Endodermal cell (in vitro differentiated cells): ENCODE data around the gene ADCY4. TPM values are rescaled to one million over a fixed set of nuclear protein-coding genes. Genes with fewer than 3 reads are reported as not detected.

ENCODE experiments used
- DNase-seq: peaks from one replicate; pipeline ENCODE4 v3.0.0-alpha.2; 2017
- H3K27ac ChIP-seq: 2 replicates; pipeline ENCODE4 v1.5.1; 2013; ENCODE audit warnings: mild to moderate bottlenecking, low read depth, low read length, moderate library complexity
- H3K27me3 ChIP-seq: 2 replicates; pipeline ENCODE4 v1.6.1; 2013; ENCODE audit warnings: mild to moderate bottlenecking, low read length, moderate library complexity; ENCODE audit not compliant: insufficient read depth, control insufficient read depth, poor library complexity, severe bottlenecking
- H3K36me3 ChIP-seq: 2 replicates; pipeline ENCODE4 v1.7.0; 2013; ENCODE audit warnings: mild to moderate bottlenecking, low read length, moderate library complexity; ENCODE audit not compliant: control insufficient read depth, insufficient read depth
- H3K4me1 ChIP-seq: one replicate; pipeline ENCODE4 v1.7.0; 2013; ENCODE audit warnings: low read length; ENCODE audit not compliant: control insufficient read depth, insufficient read depth
- H3K4me3 ChIP-seq: 2 replicates; pipeline ENCODE4 v1.5.1; 2013; ENCODE audit warnings: mild to moderate bottlenecking, low read length, moderate library complexity
- H3K9ac ChIP-seq: 2 replicates; pipeline ENCODE4 v1.6.1; 2013; ENCODE audit warnings: mild to moderate bottlenecking, low read length, moderate library complexity; ENCODE audit not compliant: poor library complexity, severe bottlenecking; ENCODE audit errors: extremely low read depth
- H3K9me3 ChIP-seq: 2 replicates; pipeline ENCODE4 v1.6.1; 2013; ENCODE audit warnings: mild to moderate bottlenecking, low read length, moderate library complexity; ENCODE audit not compliant: control insufficient read depth
- H3K27ac Mint-ChIP-seq: 2 replicates; pipeline ENCODE4 v1.8.0; 2020; ENCODE audit warnings: mixed read lengths
- H3K27me3 Mint-ChIP-seq: 2 replicates; pipeline ENCODE4 v1.8.0; 2021; ENCODE audit warnings: mild to moderate bottlenecking, mixed read lengths; ENCODE audit not compliant: insufficient read depth
- H3K36me3 Mint-ChIP-seq: 2 replicates; pipeline ENCODE4 v1.8.0; 2020; ENCODE audit warnings: low read depth, mixed read lengths
- H3K4me1 Mint-ChIP-seq: 2 replicates; pipeline ENCODE4 v1.8.0; 2020; ENCODE audit warnings: mixed read lengths
- H3K4me3 Mint-ChIP-seq: 2 replicates; pipeline ENCODE4 v1.8.0; 2020; ENCODE audit warnings: mild to moderate bottlenecking, moderate library complexity, mixed read lengths
- H3K9me3 Mint-ChIP-seq: 2 replicates; pipeline ENCODE4 v1.8.0; 2020; ENCODE audit warnings: mild to moderate bottlenecking, mixed read lengths
- CTCF ChIP-seq: fragments of 200-600 bp; sonication (generic); conservative IDR thresholded peaks from 2 replicates; pipeline ENCODE4 v1.5.0; 2021; ENCODE audit warnings: antibody characterized with exemption, mild to moderate bottlenecking
- WGBS, 2 experiments: methylation state at CpG; one replicate each; pipeline versions ENCODE4 v1.1.5 to v1.1.7; 2013; ENCODE audit warnings: missing lambda C conversion rate in 2 of 2, mixed read lengths in 1 of 2; ENCODE audit not compliant: insufficient coverage in 1 of 2, insufficient read length in 1 of 2; 5-methylcytosine and 5-hydroxymethylcytosine counted together
- total RNA-seq, 2 donors: library from RNA; stranded (reverse); fragmentation: NEBNext Ultra II Directional in 1 of 2; extraction: Animal tissue kit (Norgen Biotek cat#: 25700) in 1 of 2; gene quantifications; 2 replicates in 1 of 2; 3 replicates in 1 of 2; pipeline ENCODE4 v1.2.1, GENCODE V29; 2021

ADCY4 gene
- total RNA-seq, 2 donors from 2014 or later: not detected

DNA sequence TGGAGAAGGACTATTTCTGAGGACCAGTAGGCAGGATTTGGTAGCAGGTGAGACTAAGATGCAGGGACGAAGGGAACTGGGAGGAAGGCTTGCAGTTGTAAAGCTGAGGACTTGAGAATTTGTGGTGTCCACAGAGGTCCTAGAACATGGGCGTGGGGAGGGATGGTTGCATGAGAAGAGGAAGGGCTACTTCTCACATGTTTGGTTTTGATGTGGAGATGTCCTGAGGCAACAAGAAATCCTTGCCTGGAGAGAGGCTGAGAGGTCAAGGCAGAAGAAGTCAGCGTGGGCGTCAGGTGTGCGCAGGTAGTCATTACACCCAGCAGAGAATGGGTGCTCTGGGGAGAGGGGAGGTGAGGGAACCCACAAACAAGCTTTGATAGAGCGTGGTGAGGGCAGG is 57.8 kb downstream of the ADCY4 start:
- no peaks in the 10 kb centered on the region for H3K27me3 Mint-ChIP-seq
- H3K36me3 ChIP-seq: no peaks in the 10 kb centered on the region
- 95 to 96% methylated on average over 5 to 6 of the region's 6 CpGs for WGBS, 2 experiments
- H3K4me1 Mint-ChIP-seq: no peaks in the 10 kb centered on the region
- H3K27ac Mint-ChIP-seq: no peak overlapping the region
- no peak overlapping the region for H3K9ac ChIP-seq
- H3K36me3 Mint-ChIP-seq: no peaks in the 10 kb centered on the region
- H3K27ac ChIP-seq: no peak overlapping the region
- H3K4me1 ChIP-seq: no peaks in the 10 kb centered on the region
- H3K4me3 Mint-ChIP-seq: no peak overlapping the region
- DNase-seq: no peak
- H3K9me3 ChIP-seq: no peaks in the 10 kb centered on the region
- TF ChIP-seq CTCF: no peak
- H3K9me3 Mint-ChIP-seq: no peaks in the 10 kb centered on the region
- H3K27me3 ChIP-seq: no peaks in the 10 kb centered on the region
- H3K4me3 ChIP-seq: no peak overlapping the region

- Histone ChIP-seq H3K4me3 (no peak overlapping the region), H3K4me1 (no peaks in the 10 kb centered on the region), H3K27me3 (no peaks in the 10 kb centered on the region), H3K27ac (no peak overlapping the region), H3K36me3 (no peaks in the 10 kb centered on the region), H3K9ac (no peak overlapping the region), H3K9me3 (no peaks in the 10 kb centered on the region)
- no peak overlapping the region for H3K27ac Mint-ChIP-seq
- WGBS, 2 experiments: 96 to 97% methylated on average over 3 of the region's 3 CpGs
- peaks cover 4% of the 10 kb centered on the region for H3K4me1 Mint-ChIP-seq
- H3K36me3 Mint-ChIP-seq: no peaks in the 10 kb centered on the region
- DNase-seq: no peak
- no peak overlapping the region for H3K4me3 Mint-ChIP-seq
- no peaks in the 10 kb centered on the region for H3K27me3 Mint-ChIP-seq
- no peak for TF ChIP-seq CTCF
- no peaks in the 10 kb centered on the region for H3K9me3 Mint-ChIP-seq
These were observed 60.7 kb downstream of the ADCY4 start for GRCh38 chr14:24274101-24274543.

GRCh38 chr14:24273422-24273998 is 61.4 kb downstream of the ADCY4 start:
- WGBS, 2 experiments: 85 to 100% methylated on average over 1 to 3 of the region's 3 CpGs
- no peak overlapping the region for H3K27ac Mint-ChIP-seq
- no peaks in the 10 kb centered on the region for H3K36me3 Mint-ChIP-seq
- Histone ChIP-seq H3K4me1 (no peaks in the 10 kb centered on the region), H3K27ac (no peak overlapping the region), H3K9me3 (no peaks in the 10 kb centered on the region), H3K9ac (no peak overlapping the region), H3K27me3 (no peaks in the 10 kb centered on the region), H3K36me3 (no peaks in the 10 kb centered on the region), H3K4me3 (no peak overlapping the region)
- no peak for DNase-seq
- no peak overlapping the region for H3K4me3 Mint-ChIP-seq
- H3K4me1 Mint-ChIP-seq: peaks cover 4% of the 10 kb centered on the region
- H3K9me3 Mint-ChIP-seq: no peaks in the 10 kb centered on the region
- H3K27me3 Mint-ChIP-seq: no peaks in the 10 kb centered on the region
- peak; percentile 45 for TF ChIP-seq CTCF
